H9 (cell line): ENCODE data around the gene RUSF1. TPM values are rescaled to one million over a fixed set of nuclear protein-coding genes. Genes with fewer than 3 reads are reported as not detected.

ENCODE experiments used
- DNase-seq: peaks from one replicate; pipeline ENCODE4 v3.0.0-alpha.2; 2017
- H2AFZ ChIP-seq: one replicate; pipeline ENCODE4 v1.6.1; 2013; ENCODE audit warnings: mild to moderate bottlenecking, low read length, control low read depth, moderate library complexity
- H2AK5ac ChIP-seq: 2 replicates; pipeline ENCODE4 v1.6.1; 2013; ENCODE audit warnings: low read length, control low read depth, mixed read lengths; ENCODE audit not compliant: insufficient read length
- H2BK120ac ChIP-seq: one replicate; pipeline ENCODE4 v1.6.1; 2013; ENCODE audit warnings: low read depth, mild to moderate bottlenecking, low read length, control low read depth, inconsistent platforms; ENCODE audit not compliant: poor library complexity, severe bottlenecking
- H2BK12ac ChIP-seq: 2 replicates; pipeline ENCODE4 v1.6.1; 2013; ENCODE audit warnings: low read length, control low read depth, mixed read lengths, low read depth; ENCODE audit not compliant: insufficient read length
- H2BK15ac ChIP-seq: 2 replicates; pipeline ENCODE4 v1.6.1; 2013; ENCODE audit warnings: low read depth, low read length, control low read depth
- H2BK20ac ChIP-seq: one replicate; pipeline ENCODE4 v1.6.1; 2013; ENCODE audit warnings: low read depth, mild to moderate bottlenecking, low read length, control low read depth, inconsistent platforms; ENCODE audit not compliant: poor library complexity, severe bottlenecking
- H2BK5ac ChIP-seq: 2 replicates; pipeline ENCODE4 v1.6.1; 2013; ENCODE audit warnings: low read length, control low read depth, mixed read lengths; ENCODE audit not compliant: insufficient read length
- H3K14ac ChIP-seq: 2 replicates; pipeline ENCODE4 v1.6.1; 2013; ENCODE audit warnings: low read length, control low read depth; ENCODE audit not compliant: insufficient read depth
- H3K18ac ChIP-seq: 2 replicates; pipeline ENCODE4 v1.6.1; 2013; ENCODE audit warnings: low read depth, mild to moderate bottlenecking, mixed read lengths, low read length, control low read depth; ENCODE audit not compliant: insufficient read length
- H3K23ac ChIP-seq: 2 replicates; pipeline ENCODE4 v1.6.1; 2013; ENCODE audit warnings: low read length, control low read depth, mixed read lengths, low read depth; ENCODE audit not compliant: insufficient read length
- H3K23me2 ChIP-seq: 2 replicates; pipeline ENCODE4 v1.6.1; 2013; ENCODE audit warnings: low read depth, mild to moderate bottlenecking, mixed read lengths, low read length, control low read depth; ENCODE audit not compliant: insufficient read length, poor library complexity, severe bottlenecking
- H3K27ac ChIP-seq: 2 replicates; pipeline ENCODE4 v1.5.1; 2013; ENCODE audit warnings: low read length, control low read depth, mixed read lengths, low read depth; ENCODE audit not compliant: insufficient read length
- H3K27me3 ChIP-seq: 2 replicates; pipeline ENCODE4 v1.6.1; 2013; ENCODE audit warnings: low read length, control low read depth, inconsistent platforms; ENCODE audit not compliant: insufficient read depth
- H3K4ac ChIP-seq: 2 replicates; pipeline ENCODE4 v1.6.1; 2013; ENCODE audit warnings: low read depth, mild to moderate bottlenecking, control low read depth, inconsistent platforms, low read length, moderate library complexity
- H3K4me1 ChIP-seq: 2 replicates; pipeline ENCODE4 v1.6.1; 2013; ENCODE audit warnings: low read length, control low read depth, inconsistent platforms; ENCODE audit not compliant: insufficient read depth
- H3K4me2 ChIP-seq: 2 replicates; pipeline ENCODE4 v1.6.1; 2013; ENCODE audit warnings: low read length, control low read depth, mixed read lengths; ENCODE audit not compliant: insufficient read length, insufficient read depth
- H3K56ac ChIP-seq: 2 replicates; pipeline ENCODE4 v1.6.1; 2013; ENCODE audit warnings: low read depth, mild to moderate bottlenecking, mixed read lengths, low read length, control low read depth; ENCODE audit not compliant: insufficient read length
- H3K79me1 ChIP-seq: 2 replicates; pipeline ENCODE4 v1.6.1; 2013; ENCODE audit warnings: low read depth, mild to moderate bottlenecking, moderate library complexity, low read length, control low read depth, inconsistent platforms; ENCODE audit not compliant: insufficient read depth, poor library complexity, severe bottlenecking
- H3K79me2 ChIP-seq: 2 replicates; pipeline ENCODE4 v1.6.1; 2013; ENCODE audit warnings: low read length, control low read depth, inconsistent platforms; ENCODE audit not compliant: insufficient read depth
- H3K9ac ChIP-seq: 2 replicates; pipeline ENCODE4 v1.6.1; 2013; ENCODE audit warnings: low read length, control low read depth, mixed read lengths; ENCODE audit not compliant: insufficient read length; ENCODE audit errors: extremely low read depth
- H3K9me3 ChIP-seq: one replicate; pipeline ENCODE4 v1.6.1; 2013; ENCODE audit warnings: low read depth, low read length, inconsistent platforms; ENCODE audit not compliant: control insufficient read depth
- H3T11ph ChIP-seq: one replicate; pipeline ENCODE4 v1.6.1; 2013; ENCODE audit warnings: mild to moderate bottlenecking, low read length, control low read depth, inconsistent platforms
- H4K20me1 ChIP-seq: one replicate; pipeline ENCODE4 v1.6.1; 2013; ENCODE audit not compliant: control insufficient read depth, insufficient read length, insufficient read depth
- H4K5ac ChIP-seq: 2 replicates; pipeline ENCODE4 v1.6.1; 2013; ENCODE audit warnings: low read depth, mild to moderate bottlenecking, mixed read lengths, low read length, control low read depth; ENCODE audit not compliant: insufficient read length
- H4K8ac ChIP-seq: replicated peaks from 2 replicates; pipeline ENCODE4 v1.6.1; 2013; ENCODE audit warnings: low read length, control low read depth, mixed read lengths, low read depth; ENCODE audit not compliant: insufficient read length
- H4K91ac ChIP-seq: 2 replicates; pipeline ENCODE4 v1.6.1; 2013; ENCODE audit warnings: low read depth, mild to moderate bottlenecking, moderate library complexity, mixed read lengths, low read length, control low read depth; ENCODE audit not compliant: insufficient read length
- H3K27ac Mint-ChIP-seq, 3 experiments: 2 replicates in 2 of 3; 3 replicates in 1 of 3; pipeline ENCODE4 v1.8.0; 2020 to 2021; ENCODE audit warnings: mixed read lengths in 3 of 3, mild to moderate bottlenecking in 1 of 3, moderate library complexity in 1 of 3
- H3K27me3 Mint-ChIP-seq: 2 replicates; pipeline ENCODE4 v1.8.0; 2021; ENCODE audit warnings: low read depth, mild to moderate bottlenecking, moderate library complexity, mixed read lengths
- H3K36me3 Mint-ChIP-seq, 3 experiments: 2 replicates in 2 of 3; 3 replicates in 1 of 3; pipeline ENCODE4 v1.8.0; 2020 to 2021; ENCODE audit warnings: low read depth in 3 of 3, mixed read lengths in 3 of 3; ENCODE audit not compliant: insufficient read depth in 1 of 3
- H3K4me1 Mint-ChIP-seq, 2 experiments: 2 replicates each; pipeline ENCODE4 v1.8.0; 2020; ENCODE audit warnings: mixed read lengths in 2 of 2
- H3K4me3 Mint-ChIP-seq, 2 experiments: 2 replicates in 1 of 2; 3 replicates in 1 of 2; pipeline ENCODE4 v1.8.0; 2020 to 2021; ENCODE audit warnings: mild to moderate bottlenecking in 2 of 2, mixed read lengths in 2 of 2, moderate library complexity in 1 of 2
- H3K9me3 Mint-ChIP-seq, 2 experiments: 2 replicates in 1 of 2; 3 replicates in 1 of 2; pipeline ENCODE4 v1.8.0; 2020; ENCODE audit warnings: mild to moderate bottlenecking in 2 of 2, mixed read lengths in 2 of 2, moderate library complexity in 1 of 2
- total RNA-seq: library from RNA; stranded (reverse); gene quantifications from 2 replicates; pipeline ENCODE4 v1.2.1, GENCODE V29; 2021
- TF ChIP-seq, protein P1 (sequence below): fragments of 200-600 bp; sonication (generic); conservative IDR thresholded peaks from 3 replicates; pipeline ENCODE4 v1.8.0; 2021; ENCODE audit warnings: antibody characterized with exemption, mild to moderate bottlenecking

The RUSF1 gene
- total RNA-seq, 1 experiment from 2014 or later: 33.4 TPM

DNA sequence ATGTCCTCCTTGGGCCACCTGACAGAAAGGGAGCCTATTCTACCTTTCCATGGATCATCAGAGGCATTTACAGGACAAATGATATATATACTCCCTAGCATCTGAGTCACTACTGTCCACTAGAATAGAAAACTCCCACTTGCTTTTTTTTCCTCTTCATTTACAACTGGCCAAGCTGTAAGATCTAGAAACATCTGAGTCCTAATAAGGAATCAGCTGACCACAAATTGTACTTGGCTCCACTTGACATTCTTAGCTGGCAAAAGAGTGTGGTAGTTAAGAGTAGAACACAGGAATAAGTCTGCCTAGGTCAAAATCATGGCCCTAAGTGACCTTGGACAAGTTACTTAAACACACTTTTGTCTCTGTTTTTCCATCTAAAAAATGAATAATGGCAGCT lies 5.2 kb downstream of the RUSF1 start:
- Histone ChIP-seq H3K4me2 (no peak overlapping the region), H3K9me3 (no peaks in the 10 kb centered on the region), H4K20me1 (no peaks in the 10 kb centered on the region), H3K27ac (no peak overlapping the region), H3T11ph (no peak overlapping the region), H4K91ac (no peak overlapping the region), H3K23me2 (peaks cover 6% of the 10 kb centered on the region), H3K9ac (no peak overlapping the region), H2BK120ac (no peak overlapping the region), H4K5ac (no peak overlapping the region), H3K14ac (no peak overlapping the region), H2BK5ac (no peak overlapping the region), H2AK5ac (no peak overlapping the region), H3K56ac (no peak overlapping the region), H4K8ac (no peak overlapping the region), H3K4ac (no peak overlapping the region), H3K18ac (no peak overlapping the region), H2BK12ac (no peak overlapping the region), H2BK20ac (no peak overlapping the region), H2BK15ac (no peak overlapping the region), H3K23ac (no peak overlapping the region), H3K4me1 (peaks cover 9% of the 10 kb centered on the region; the same call in 1 of the 2 replicates), H3K79me1 (no peaks in the 10 kb centered on the region), H2AFZ (no peak overlapping the region), H3K27me3 (no peaks in the 10 kb centered on the region), H3K79me2 (no peaks in the 10 kb centered on the region)
- no peaks in the 10 kb centered on the region for H3K27me3 Mint-ChIP-seq
- H3K27ac Mint-ChIP-seq: peak overlapping the region in 1 of 3 experiments; percentile 61; a peak in 1 of 7 replicates
- peaks cover 6 to 27% (median 18%) of the 10 kb centered on the region in 3 experiments for H3K36me3 Mint-ChIP-seq
- peaks cover 23 to 26% of the 10 kb centered on the region in 2 experiments for H3K4me1 Mint-ChIP-seq
- H3K9me3 Mint-ChIP-seq: no peaks in the 10 kb centered on the region
- no peak overlapping the region for H3K4me3 Mint-ChIP-seq
- TF ChIP-seq, protein P1, sequence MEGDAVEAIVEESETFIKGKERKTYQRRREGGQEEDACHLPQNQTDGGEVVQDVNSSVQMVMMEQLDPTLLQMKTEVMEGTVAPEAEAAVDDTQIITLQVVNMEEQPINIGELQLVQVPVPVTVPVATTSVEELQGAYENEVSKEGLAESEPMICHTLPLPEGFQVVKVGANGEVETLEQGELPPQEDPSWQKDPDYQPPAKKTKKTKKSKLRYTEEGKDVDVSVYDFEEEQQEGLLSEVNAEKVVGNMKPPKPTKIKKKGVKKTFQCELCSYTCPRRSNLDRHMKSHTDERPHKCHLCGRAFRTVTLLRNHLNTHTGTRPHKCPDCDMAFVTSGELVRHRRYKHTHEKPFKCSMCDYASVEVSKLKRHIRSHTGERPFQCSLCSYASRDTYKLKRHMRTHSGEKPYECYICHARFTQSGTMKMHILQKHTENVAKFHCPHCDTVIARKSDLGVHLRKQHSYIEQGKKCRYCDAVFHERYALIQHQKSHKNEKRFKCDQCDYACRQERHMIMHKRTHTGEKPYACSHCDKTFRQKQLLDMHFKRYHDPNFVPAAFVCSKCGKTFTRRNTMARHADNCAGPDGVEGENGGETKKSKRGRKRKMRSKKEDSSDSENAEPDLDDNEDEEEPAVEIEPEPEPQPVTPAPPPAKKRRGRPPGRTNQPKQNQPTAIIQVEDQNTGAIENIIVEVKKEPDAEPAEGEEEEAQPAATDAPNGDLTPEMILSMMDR: no peak
- no peak for DNase-seq
